Lower lobe of right lung (tissue), 2 donors: ENCODE results near the gene ZDHHC21. TPM values are rescaled to one million over a fixed set of nuclear protein-coding genes. Genes with fewer than 3 reads are reported as not detected.

ENCODE experiments used
- ATAC-seq, 2 donors: fragments of 200-7000 bp; cut with Tn5 transposase; one replicate each; pipeline ENCODE4 v1.9.1; 2020 to 2022; ENCODE audit warnings: mild to moderate bottlenecking in 2 of 2, moderate library complexity in 2 of 2
- DNase-seq: peaks from one replicate; pipeline ENCODE4 v3.0.0-alpha.2; 2020
- H3K27ac ChIP-seq: fragments of 200-600 bp; one replicate; pipeline ENCODE4 v1.8.0; 2022
- H3K27me3 ChIP-seq: fragments of 200-600 bp; one replicate; pipeline ENCODE4 v1.8.0; 2022; ENCODE audit warnings: low read depth
- H3K36me3 ChIP-seq: fragments of 200-600 bp; one replicate; pipeline ENCODE4 v1.8.0; 2022; ENCODE audit warnings: mild to moderate bottlenecking
- H3K4me1 ChIP-seq: fragments of 200-600 bp; one replicate; pipeline ENCODE4 v1.8.0; 2022
- H3K4me3 ChIP-seq: fragments of 200-600 bp; one replicate; pipeline ENCODE4 v1.8.0; 2022; ENCODE audit warnings: mild to moderate bottlenecking
- H3K9me3 ChIP-seq: fragments of 200-600 bp; one replicate; pipeline ENCODE4 v1.8.0; 2022
- CTCF ChIP-seq: fragments of 200-600 bp; IDR thresholded peaks from one replicate; pipeline ENCODE4 v1.8.0; 2022; ENCODE audit warnings: antibody characterized with exemption, mild to moderate bottlenecking
- intact Hi-C: fragments of 100-400 bp; cut with DNase I; formaldehyde crosslinking; loops from one replicate; pipeline ENCODE4 v1.11.0; 2022
- total RNA-seq: library from RNA; stranded (reverse); fragmentation: NEBNext Ultra II Directional; extraction: Animal tissue kit (Norgen Biotek cat#: 25700); gene quantifications from one replicate; pipeline ENCODE4 v1.2.1, GENCODE V29; 2021
- donor health status: DM: no; HTN: yes; CAD: no; lungs with severe emphysema.

Gene ZDHHC21
- total RNA-seq, 1 donor from 2014 or later, result 19.7 TPM

GRCh38 chr9:14710804-14711203 is 17.6 kb upstream of the ZDHHC21 start:
- no peaks in the 10 kb centered on the region for H3K36me3 ChIP-seq
- DNase-seq (no peak), ATAC-seq (no peak)
- H3K4me3 ChIP-seq, result no peak overlapping the region
- H3K9me3 ChIP-seq, result peaks cover 9% of the 10 kb centered on the region
- H3K27me3 ChIP-seq, result no peaks in the 10 kb centered on the region
- TF ChIP-seq CTCF, result no peak
- no peak overlapping the region for H3K27ac ChIP-seq
- intact Hi-C loops, result no loop called here
- no peaks in the 10 kb centered on the region for H3K4me1 ChIP-seq

- TF ChIP-seq CTCF, result no peak
- no peak for ATAC-seq
- no peak for DNase-seq
- H3K27me3 ChIP-seq, result peaks cover 5% of the 10 kb centered on the region
- H3K27ac ChIP-seq, result no peak overlapping the region
- intact Hi-C loops, result no loop called here
- no peaks in the 10 kb centered on the region for H3K36me3 ChIP-seq
- H3K9me3 ChIP-seq, result peaks cover 19% of the 10 kb centered on the region
- no peaks in the 10 kb centered on the region for H3K4me1 ChIP-seq
- no peak overlapping the region for H3K4me3 ChIP-seq
Measured at GRCh38 chr9:14706530-14707140, 13.4 kb upstream of the ZDHHC21 start.

DNA sequence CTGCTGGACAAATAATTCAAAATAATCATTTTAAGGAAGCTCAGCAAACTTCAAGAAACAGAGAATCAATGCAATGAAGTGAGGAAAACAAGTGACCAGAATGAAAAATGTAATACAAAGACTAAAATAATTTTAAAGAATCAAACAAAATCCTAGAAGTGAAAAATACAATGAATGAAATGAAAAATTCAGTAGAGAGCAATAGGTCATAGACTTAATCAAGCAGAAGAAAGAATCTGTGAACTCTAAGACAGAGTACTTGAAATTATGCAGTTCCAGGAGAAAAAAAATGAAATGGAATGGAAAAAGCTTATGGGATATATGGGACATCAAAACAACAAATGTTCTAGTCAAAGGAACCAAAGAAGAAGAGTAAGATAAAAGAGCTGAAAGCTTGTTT is 11.8 kb upstream of the ZDHHC21 start:
- no peak for ATAC-seq
- no peak for TF ChIP-seq CTCF
- peaks cover 19% of the 10 kb centered on the region for H3K9me3 ChIP-seq
- DNase-seq, result no peak
- H3K27me3 ChIP-seq, result peaks cover 5% of the 10 kb centered on the region
- H3K4me1 ChIP-seq, result no peaks in the 10 kb centered on the region
- H3K27ac ChIP-seq, result no peak overlapping the region
- intact Hi-C loops, result no loop called here
- no peaks in the 10 kb centered on the region for H3K36me3 ChIP-seq
- H3K4me3 ChIP-seq, result no peak overlapping the region

DNA sequence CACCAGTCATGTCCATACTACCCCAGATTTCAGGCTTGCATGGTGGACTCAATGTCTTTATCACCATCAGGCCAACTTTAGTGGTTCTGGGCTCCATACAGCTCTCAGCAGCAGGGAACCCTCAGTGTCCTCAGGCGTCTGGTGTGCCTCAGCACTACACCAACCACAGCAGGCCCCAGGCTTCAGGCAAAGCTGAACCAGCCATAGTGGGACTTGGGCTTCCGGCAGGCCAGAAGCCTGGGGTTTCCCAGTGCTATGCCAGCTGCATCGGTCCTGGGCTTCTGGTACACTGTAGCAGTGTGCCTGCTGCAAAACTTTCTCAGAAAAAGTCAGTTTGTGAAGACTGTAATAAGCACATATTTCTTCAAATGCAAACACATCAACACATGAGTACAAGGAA is 11.0 kb upstream of the ZDHHC21 start:
- DNase-seq (no peak), ATAC-seq (no peak)
- Histone ChIP-seq H3K27ac (no peak overlapping the region), H3K4me3 (no peak overlapping the region), H3K4me1 (no peaks in the 10 kb centered on the region), H3K9me3 (peaks cover 19% of the 10 kb centered on the region), H3K36me3 (no peaks in the 10 kb centered on the region), H3K27me3 (peaks cover 5% of the 10 kb centered on the region)
- TF ChIP-seq CTCF, result no peak
- intact Hi-C loops, result no loop called here

GRCh38 chr9:14702200-14702720 is 9.0 kb upstream of the ZDHHC21 start:
- Histone ChIP-seq H3K36me3 (no peaks in the 10 kb centered on the region), H3K27ac (no peak overlapping the region), H3K4me3 (no peak overlapping the region), H3K27me3 (peaks cover 5% of the 10 kb centered on the region), H3K4me1 (no peaks in the 10 kb centered on the region), H3K9me3 (peaks cover 19% of the 10 kb centered on the region)
- no peak for DNase-seq
- intact Hi-C loops, result no loop called here
- TF ChIP-seq CTCF, result no peak
- no peak for ATAC-seq
